Measurements from ENCODE around the gene NANS. TPM values are rescaled to one million over a fixed set of nuclear protein-coding genes. Genes with fewer than 3 reads are reported as not detected.

NANS gene
- polyA plus RNA-seq, 3 donors: 41.3 to 109 (median 95.9) TPM

GRCh38 chr9:98022447-98022846 is 34.1 kb upstream of the NANS start:
- Mint-ChIP-seq H3K4me3 (no peak overlapping the region), H3K36me3 (peaks cover 40 to 46% of the 10 kb centered on the region in 2 donors), H3K27me3 (ENCODE audit: low read depth in 3 of 3) (peaks cover 0 to 2% (median 0%) of the 10 kb centered on the region in 3 donors), H3K4me1 (peaks cover 11% of the 10 kb centered on the region), H3K27ac (peak overlapping the region in 3 of 7 donors; percentile 47 to 67 (median 50)), H3K9me3 (no peaks in the 10 kb centered on the region)
- H2AFZ ChIP-seq (ENCODE audit: insufficient read depth, low read depth, low read length, poor library complexity, severe bottlenecking): no peak overlapping the region
- peaks cover 25 to 56% of the 10 kb centered on the region in 2 donors for H3K36me3 ChIP-seq (replicated peaks in 1 of 2; ENCODE audit: control insufficient read depth in 1 of 2, insufficient read depth in 2 of 2, low read length in 2 of 2)
- no peaks in the 10 kb centered on the region for H3K79me2 ChIP-seq (ENCODE audit: insufficient read depth, low read length)
- no peak overlapping the region for H3K9ac ChIP-seq (ENCODE audit: insufficient read depth, low read length, poor library complexity, severe bottlenecking)
- no peak overlapping the region for H3K4me3 ChIP-seq (replicated peaks in 1 of 3; ENCODE audit: low read depth in 2 of 3, low read length in 3 of 3)
- peaks cover 0 to 6% of the 10 kb centered on the region in 2 donors for H3K4me1 ChIP-seq (ENCODE audit: control insufficient read depth in 1 of 2, insufficient read depth in 2 of 2, low read length in 2 of 2)
- no peak overlapping the region for H3K4me2 ChIP-seq (replicated peaks; ENCODE audit: extremely low read depth, low read length, poor library complexity, severe bottlenecking)
- H3K27me3 ChIP-seq (ENCODE audit: control insufficient read depth in 2 of 2, insufficient read depth in 2 of 2, low read length in 2 of 2): no peaks in the 10 kb centered on the region
- H3K27ac ChIP-seq (ENCODE audit: low read depth in 1 of 2, low read length in 2 of 2): no peak overlapping the region
- no peaks in the 10 kb centered on the region for H3K9me3 ChIP-seq (replicated peaks in 1 of 2; ENCODE audit: control insufficient read depth in 1 of 2, insufficient read depth in 1 of 2, low read length in 2 of 2)
- H4K20me1 ChIP-seq (ENCODE audit: insufficient read depth, low read length): no peaks in the 10 kb centered on the region
- 92% methylated on average over 6 of the region's 8 CpGs for WGBS (ENCODE audit: insufficient coverage)
- no peak for TF ChIP-seq CTCF (IDR thresholded peaks at IDR 0.05)
- intact Hi-C loops (cut with micrococcal nuclease): no loop called here
- DNase-seq: no peak

GRCh38 chr9:98024702-98025101 is 31.8 kb upstream of the NANS start:
- Histone ChIP-seq H3K4me1 (ENCODE audit: control insufficient read depth in 1 of 2, insufficient read depth in 2 of 2, low read length in 2 of 2) (peaks cover 0 to 6% of the 10 kb centered on the region in 2 donors), H3K9ac (ENCODE audit: insufficient read depth, low read length, poor library complexity, severe bottlenecking) (no peak overlapping the region), H3K79me2 (ENCODE audit: insufficient read depth, low read length) (no peaks in the 10 kb centered on the region), H3K27me3 (ENCODE audit: control insufficient read depth in 2 of 2, insufficient read depth in 2 of 2, low read length in 2 of 2) (no peaks in the 10 kb centered on the region), H3K27ac (ENCODE audit: low read depth in 1 of 2, low read length in 2 of 2) (no peak overlapping the region), H2AFZ (ENCODE audit: insufficient read depth, low read depth, low read length, poor library complexity, severe bottlenecking) (no peak overlapping the region), H3K36me3 (replicated peaks in 1 of 2; ENCODE audit: control insufficient read depth in 1 of 2, insufficient read depth in 2 of 2, low read length in 2 of 2) (peaks cover 4 to 33% of the 10 kb centered on the region in 2 donors), H4K20me1 (ENCODE audit: insufficient read depth, low read length) (no peaks in the 10 kb centered on the region), H3K9me3 (replicated peaks in 1 of 2; ENCODE audit: control insufficient read depth in 1 of 2, insufficient read depth in 1 of 2, low read length in 2 of 2) (no peaks in the 10 kb centered on the region), H3K4me2 (replicated peaks; ENCODE audit: extremely low read depth, low read length, poor library complexity, severe bottlenecking) (no peak overlapping the region), H3K4me3 (replicated peaks in 1 of 3; ENCODE audit: low read depth in 2 of 3, low read length in 3 of 3) (no peak overlapping the region)
- Mint-ChIP-seq H3K27ac (no peak overlapping the region), H3K27me3 (ENCODE audit: low read depth in 3 of 3) (peaks cover 0 to 2% (median 0%) of the 10 kb centered on the region in 3 donors), H3K4me1 (peaks cover 11% of the 10 kb centered on the region), H3K36me3 (peaks cover 23 to 24% of the 10 kb centered on the region in 2 donors), H3K9me3 (no peaks in the 10 kb centered on the region), H3K4me3 (no peak overlapping the region)
- no peak for DNase-seq
- no CpG with 5 or more reads among the region's 1 CpG for WGBS (ENCODE audit: insufficient coverage)
- no peak for TF ChIP-seq CTCF (IDR thresholded peaks at IDR 0.05)
- intact Hi-C loops (cut with micrococcal nuclease): no loop called here

Measured in CD14-positive monocyte (primary cell).